Right cardiac atrium (tissue), 5 donors: ENCODE results near the gene ANKRD11. TPM values are rescaled to one million over a fixed set of nuclear protein-coding genes. Genes with fewer than 3 reads are reported as not detected.
A peak's percentile ranks its signal among the peaks of the same experiment; 100 is the strongest.
"Not testable (repeated sequence)": the region's sequence is repeated elsewhere in the genome, so short reads cannot be mapped to it uniquely, and the experiment has no call there.

Source experiments
- ATAC-seq, 2 donors: fragments of 200-7000 bp; cut with Tn5 transposase; one replicate each; pipeline versions ENCODE4 v1.8.0 to v1.9.1; 2020; ENCODE audit warnings: moderate library complexity in 2 of 2, mild to moderate bottlenecking in 1 of 2
- DNase-seq, 3 donors: peaks; one replicate each; pipeline ENCODE4 v3.0.0-alpha.2; 2020
- H3K27ac ChIP-seq: one replicate; pipeline ENCODE4 v1.5.1; 2013; ENCODE audit warnings: mild to moderate bottlenecking, low read length, control low read depth, moderate library complexity
- H3K27me3 ChIP-seq: one replicate; pipeline ENCODE4 v1.6.1; 2013; ENCODE audit not compliant: control insufficient read depth, insufficient read depth
- H3K4me1 ChIP-seq: one replicate; pipeline ENCODE4 v1.6.1; 2013; ENCODE audit warnings: low read length; ENCODE audit not compliant: control insufficient read depth, insufficient read depth
- H3K4me3 ChIP-seq: one replicate; pipeline ENCODE4 v1.5.1; 2013; ENCODE audit warnings: low read length, control low read depth
- H3K9me3 ChIP-seq: one replicate; pipeline ENCODE4 v1.6.1; 2013; ENCODE audit warnings: low read length; ENCODE audit not compliant: control insufficient read depth
- WGBS: extraction: QIAGEN DNeasy Blood & Tissue Kit; methylation state at CpG from one replicate; pipeline ENCODE4 v1.1.7; 2013; 5-methylcytosine and 5-hydroxymethylcytosine counted together
- intact Hi-C, 4 donors: fragments of 100-400 bp; cut with DNase I; formaldehyde crosslinking; loops; one replicate each; pipeline versions ENCODE4 v1.11.0 to v1.14.0; 2022 to 2023
- polyA plus RNA-seq: library from polyadenylated mRNA; stranded (reverse); fragments of 200-250 nt; gene quantifications from one replicate; pipeline ENCODE4 v1.2.3, GENCODE V29; 2013
- total RNA-seq, 4 donors: library from RNA; stranded (reverse); fragmentation: NEBNext Ultra II Directional; extraction: Animal tissue kit (Norgen Biotek cat#: 25700); gene quantifications; one replicate each; pipeline ENCODE4 v1.2.1, GENCODE V29; 2021
- donor health status: healthy with polysubstance abuse.
- donor health status: DM: no; HTN: yes; CAD: no.
- donor health status: DM: no; HTN: no; CAD: no.
- donor health status: DM: no; HTN: yes; CAD: no; lungs with severe emphysema.
- donor health status: DM: yes; HTN: yes; CAD: no.

Gene ANKRD11
- total and polyA plus RNA-seq, 5 donors, result 75.3 to 98.9 (median 95.3) TPM

- WGBS, result 90% methylated on average over 19 of the region's 19 CpGs
- DNase-seq, result peak in 2 of 3 donors; percentile 29 to 43
Measured at GRCh38 chr16:89273741-89274472, 216.5 kb downstream of the ANKRD11 start.

GRCh38 chr16:89272631-89273030, 217.7 kb downstream of the ANKRD11 start:
- H3K27ac ChIP-seq, result no peak overlapping the region
- ATAC-seq, result no peak
- no peaks in the 10 kb centered on the region for H3K4me1 ChIP-seq
- no peaks in the 10 kb centered on the region for H3K9me3 ChIP-seq
- no peak overlapping the region for H3K4me3 ChIP-seq
- DNase-seq, result no peak
- WGBS, result 97% methylated on average over 6 of the region's 6 CpGs
- no peaks in the 10 kb centered on the region for H3K27me3 ChIP-seq
- intact Hi-C loops, result no loop called here

More at GRCh38 chr16:89273741-89274472, 216.5 kb downstream of the ANKRD11 start:
- H3K27me3 ChIP-seq, result no peaks in the 10 kb centered on the region
- no peaks in the 10 kb centered on the region for H3K4me1 ChIP-seq
- H3K27ac ChIP-seq, result no peak overlapping the region
- no peak for ATAC-seq
- no peak overlapping the region for H3K4me3 ChIP-seq
- no peaks in the 10 kb centered on the region for H3K9me3 ChIP-seq
- intact Hi-C loops, result no loop called here

DNA sequence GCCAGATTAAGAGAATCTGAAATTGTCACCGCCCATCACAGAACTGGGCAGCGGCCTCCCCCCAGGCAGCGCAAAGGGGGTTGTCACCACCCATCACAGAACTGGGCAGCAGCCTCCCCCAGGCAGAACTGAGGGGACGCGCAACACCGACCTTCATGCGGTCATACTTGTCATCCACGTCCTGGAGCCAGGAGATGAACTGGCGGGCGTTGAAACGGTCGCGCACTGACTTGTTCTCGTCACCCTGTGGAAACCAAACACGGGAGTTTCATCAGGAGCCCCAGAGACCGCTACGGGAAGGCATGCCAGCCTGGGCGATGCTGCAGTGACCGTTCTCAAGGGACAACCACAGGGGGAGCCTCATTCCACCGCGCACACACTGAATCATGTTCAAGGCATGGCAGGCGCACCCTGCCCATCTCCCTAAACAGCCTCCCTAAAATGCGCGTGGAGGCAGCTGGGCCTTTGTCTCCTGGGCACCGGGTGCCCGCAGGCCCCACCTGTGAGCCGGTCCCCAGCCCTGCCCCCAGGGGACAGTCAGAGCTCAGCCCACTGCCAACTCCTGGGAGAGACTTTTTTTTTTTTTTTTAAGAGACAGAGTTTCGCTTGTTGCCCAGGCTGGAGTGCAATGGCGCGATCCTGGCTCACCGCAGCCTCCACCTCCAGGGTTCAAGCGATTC, 219.6 kb downstream of the ANKRD11 start:
- ATAC-seq (no peak), DNase-seq (peak in 1 of 3 donors; percentile 44)
- no peaks in the 10 kb centered on the region for H3K4me1 ChIP-seq
- intact Hi-C loops, result no loop called here
- no peaks in the 10 kb centered on the region for H3K27me3 ChIP-seq
- no peak overlapping the region for H3K27ac ChIP-seq
- 95% methylated on average over 32 of the region's 32 CpGs for WGBS
- H3K4me3 ChIP-seq, result no peak overlapping the region
- no peaks in the 10 kb centered on the region for H3K9me3 ChIP-seq

DNA sequence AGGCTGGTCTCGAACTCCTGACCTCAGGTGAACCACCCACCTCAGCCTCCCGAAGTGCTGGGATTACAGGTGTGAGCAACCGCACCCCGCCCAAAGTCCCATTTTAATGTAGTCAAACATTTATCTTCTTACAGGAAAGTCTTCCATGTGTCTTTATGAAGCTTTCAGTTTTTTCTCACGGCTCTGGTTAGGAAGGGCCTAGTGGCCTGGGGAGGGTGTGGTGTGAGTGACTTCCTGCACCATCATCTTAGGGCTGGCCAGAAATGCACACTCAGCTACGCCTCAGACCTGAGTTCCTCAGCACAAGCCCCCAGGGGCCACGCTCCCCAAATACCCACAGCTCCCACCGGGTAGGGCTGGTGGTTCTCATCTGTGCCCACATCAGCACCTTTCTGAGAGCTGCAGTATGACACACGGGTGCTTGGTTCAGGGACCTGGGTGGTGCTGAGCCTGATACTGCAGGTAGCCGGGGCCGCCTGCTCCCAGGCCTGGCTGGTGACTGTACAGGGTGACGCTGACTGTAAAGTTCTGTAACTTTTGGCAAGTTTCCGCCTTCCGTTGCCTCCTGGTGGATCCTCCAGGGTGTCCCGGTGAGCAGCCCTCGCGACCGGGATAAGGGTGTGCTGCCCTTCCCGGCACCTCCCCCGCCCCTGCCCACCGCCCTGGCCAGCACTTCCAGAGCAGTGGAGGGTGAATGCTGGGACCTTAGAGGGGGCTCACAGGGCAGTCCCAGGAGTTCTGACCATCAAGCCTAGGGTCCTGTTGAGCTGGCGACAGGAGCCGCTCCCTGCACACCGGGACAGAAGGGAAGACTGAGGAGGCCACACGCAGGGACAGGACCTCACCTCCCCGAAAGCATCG, 220.3 kb downstream of the ANKRD11 start:
- peak in 1 of 3 donors; percentile 22 for DNase-seq

GRCh38 chr16:89268987-89269735, 221.2 kb downstream of the ANKRD11 start:
- 87% methylated on average over 14 of the region's 14 CpGs for WGBS

More for the DNA sequence above, 220.3 kb downstream of the ANKRD11 start:
- H3K9me3 ChIP-seq, result no peaks in the 10 kb centered on the region
- no peak overlapping the region for H3K27ac ChIP-seq
- 93% methylated on average over 27 of the region's 27 CpGs for WGBS
- intact Hi-C loops, result no loop called here
- ATAC-seq, result no peak
- H3K4me3 ChIP-seq, result no peak overlapping the region
- no peaks in the 10 kb centered on the region for H3K27me3 ChIP-seq
- no peaks in the 10 kb centered on the region for H3K4me1 ChIP-seq

DNA sequence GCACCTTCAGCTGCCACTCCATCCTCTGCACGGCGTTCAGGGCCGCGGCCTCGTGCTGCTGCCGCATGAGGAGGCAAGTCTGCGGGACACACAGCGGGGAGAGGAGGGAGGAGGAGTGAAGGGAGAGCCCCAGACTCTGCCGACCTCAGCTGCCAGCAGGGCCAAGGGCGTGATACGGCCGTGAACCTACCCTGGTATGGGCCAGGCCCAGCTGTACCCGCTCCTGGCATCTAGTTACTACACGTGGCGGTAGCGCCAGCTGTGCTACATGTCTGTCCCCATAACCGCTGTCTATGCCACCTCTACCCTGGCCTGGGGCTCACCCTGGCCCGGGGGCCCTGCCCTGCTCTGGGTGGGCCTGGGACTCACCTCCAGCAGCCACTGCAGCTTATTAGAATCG, 221.8 kb downstream of the ANKRD11 start:
- ATAC-seq, result peak in 1 of 2 donors; percentile 7
- Histone ChIP-seq H3K27me3 (no peaks in the 10 kb centered on the region), H3K4me1 (no peaks in the 10 kb centered on the region), H3K4me3 (no peak overlapping the region), H3K9me3 (no peaks in the 10 kb centered on the region), H3K27ac (no peak overlapping the region)
- DNase-seq, result peak in 1 of 3 donors; percentile 34
- 95% methylated on average over 19 of the region's 19 CpGs for WGBS
- intact Hi-C loops, result no loop called here

More at GRCh38 chr16:89268987-89269735, 221.2 kb downstream of the ANKRD11 start:
- ATAC-seq (peak in 1 of 2 donors; percentile 28), DNase-seq (peak in 1 of 3 donors; percentile 47)
- intact Hi-C loops, result no loop called here
- no peaks in the 10 kb centered on the region for H3K4me1 ChIP-seq
- no peaks in the 10 kb centered on the region for H3K27me3 ChIP-seq
- H3K4me3 ChIP-seq, result no peak overlapping the region
- no peak overlapping the region for H3K27ac ChIP-seq
- no peaks in the 10 kb centered on the region for H3K9me3 ChIP-seq

GRCh38 chr16:89267746-89268145, 222.6 kb downstream of the ANKRD11 start:
- ATAC-seq, H3K4me3 ChIP-seq, H3K4me1 ChIP-seq, intact Hi-C loops, H3K27ac ChIP-seq, H3K9me3 ChIP-seq, H3K27me3 ChIP-seq: not testable (repeated sequence)
- peak in 1 of 3 donors; percentile 32 for DNase-seq
- 89% methylated on average over 11 of the region's 15 CpGs for WGBS

DNA sequence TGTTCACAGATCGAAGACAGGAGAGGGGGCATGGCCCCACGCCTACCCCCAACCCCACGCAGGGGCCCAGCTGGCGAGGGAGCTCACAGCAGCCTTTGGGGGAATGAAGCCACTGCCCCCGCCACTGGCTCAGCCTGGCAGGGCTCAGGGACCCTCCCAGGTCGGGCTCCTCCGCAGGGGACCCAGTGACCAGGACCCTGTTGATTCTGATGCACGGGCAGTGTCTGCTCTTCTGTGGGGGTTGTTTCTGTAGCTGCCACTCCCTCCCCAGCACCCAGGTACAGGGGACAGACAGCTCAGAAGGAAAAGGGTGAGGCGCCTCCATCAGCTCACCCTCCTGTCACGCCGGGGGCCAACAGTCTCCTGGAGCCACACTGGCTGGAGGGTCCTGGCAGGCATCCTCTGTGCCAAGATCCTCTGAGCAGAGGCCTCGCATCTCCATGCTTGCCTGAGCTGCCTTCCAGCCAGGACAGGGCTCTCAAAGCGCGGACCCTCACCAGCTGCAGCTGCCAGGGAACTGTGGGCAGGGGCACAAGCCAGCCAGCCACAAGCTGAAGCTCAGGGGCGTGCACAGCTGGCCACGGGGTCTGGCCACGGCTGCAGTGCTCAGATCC, 223.7 kb downstream of the ANKRD11 start:
- WGBS, result 94% methylated on average over 17 of the region's 17 CpGs
- intact Hi-C loops, result no loop called here
- ATAC-seq (no peak), DNase-seq (no peak)
- Histone ChIP-seq H3K4me3 (no peak overlapping the region), H3K9me3 (no peaks in the 10 kb centered on the region), H3K27me3 (no peaks in the 10 kb centered on the region), H3K27ac (no peak overlapping the region), H3K4me1 (no peaks in the 10 kb centered on the region)

GRCh38 chr16:89265647-89266046, 224.7 kb downstream of the ANKRD11 start:
- no peak for DNase-seq

More at GRCh38 chr16:89265647-89266046, 224.7 kb downstream of the ANKRD11 start:
- intact Hi-C loops, result no loop called here
- H3K4me1 ChIP-seq, result no peaks in the 10 kb centered on the region
- 92% methylated on average over 21 of the region's 21 CpGs for WGBS
- H3K27ac ChIP-seq, result no peak overlapping the region
- no peaks in the 10 kb centered on the region for H3K9me3 ChIP-seq
- peak in 1 of 2 donors; percentile 7 for ATAC-seq
- H3K4me3 ChIP-seq, result no peak overlapping the region
- H3K27me3 ChIP-seq, result no peaks in the 10 kb centered on the region
